Measurements from ENCODE around the gene CD37.
"Not testable (repeated sequence)": the region's sequence is repeated elsewhere in the genome, so short reads cannot be mapped to it uniquely, and the experiment has no call there.

Gene CD37

DNA sequence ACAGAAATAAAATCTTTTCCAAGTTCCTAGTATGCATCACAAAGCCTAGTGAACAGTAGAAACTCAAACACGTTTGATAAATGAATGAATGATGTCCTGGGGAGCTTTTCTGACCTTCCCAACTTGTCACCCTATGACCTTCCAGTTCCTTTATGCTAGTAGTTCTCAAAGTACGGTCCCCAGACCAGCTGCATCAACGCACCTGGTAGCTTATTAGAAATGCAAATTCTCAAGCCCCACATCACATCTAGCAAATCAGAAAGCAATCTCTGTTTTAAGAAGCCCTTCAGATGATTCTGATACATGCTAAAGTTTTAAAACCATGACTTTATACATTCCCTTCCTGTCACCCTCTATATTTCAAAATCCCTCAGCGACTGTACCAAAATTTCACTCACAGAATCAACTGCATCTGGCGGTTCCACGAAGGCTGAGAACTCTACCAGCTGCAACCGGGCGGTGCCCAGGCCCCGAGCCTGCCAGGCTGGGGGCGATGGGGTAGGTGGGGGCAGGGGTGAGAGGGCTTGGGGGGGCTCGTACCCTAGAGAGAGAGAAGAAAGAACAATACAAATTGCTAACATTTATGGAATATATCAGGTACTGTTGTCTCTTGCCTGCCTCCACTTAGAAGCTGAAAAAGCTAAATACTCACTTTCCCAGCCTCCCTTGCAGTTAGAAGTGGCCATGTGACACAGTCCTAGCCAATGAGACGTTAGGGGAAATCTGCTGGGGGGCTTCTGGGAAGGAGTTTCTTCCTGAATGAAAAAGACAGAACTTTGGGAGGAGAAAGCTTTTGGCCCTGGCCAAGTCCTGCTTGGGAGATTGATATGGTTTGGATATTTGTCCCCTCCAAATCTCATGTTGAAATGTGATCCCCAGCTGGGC is 13.3 kb downstream of the CD37 start:
- no peak for DNase-seq

DNA sequence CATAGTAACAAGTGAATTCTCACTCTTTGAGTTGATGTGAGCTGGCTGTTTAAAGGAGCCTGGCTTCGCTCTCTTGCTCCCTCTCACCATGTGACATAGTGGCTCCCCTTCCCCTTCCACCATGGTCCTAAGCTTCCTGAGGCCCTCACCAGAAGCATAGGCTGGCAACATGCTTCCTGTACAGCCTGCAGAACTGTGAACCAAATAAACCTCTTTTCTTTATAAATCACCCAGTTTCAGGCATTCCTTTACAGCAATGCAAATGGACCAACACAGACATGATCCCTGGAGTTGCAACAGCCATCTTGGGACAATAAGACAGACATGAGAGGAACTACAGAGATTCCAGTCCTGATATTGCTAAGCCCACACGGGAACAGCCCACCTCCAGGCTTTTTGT is 14.4 kb downstream of the CD37 start:
- DNase-seq = no peak

DNA sequence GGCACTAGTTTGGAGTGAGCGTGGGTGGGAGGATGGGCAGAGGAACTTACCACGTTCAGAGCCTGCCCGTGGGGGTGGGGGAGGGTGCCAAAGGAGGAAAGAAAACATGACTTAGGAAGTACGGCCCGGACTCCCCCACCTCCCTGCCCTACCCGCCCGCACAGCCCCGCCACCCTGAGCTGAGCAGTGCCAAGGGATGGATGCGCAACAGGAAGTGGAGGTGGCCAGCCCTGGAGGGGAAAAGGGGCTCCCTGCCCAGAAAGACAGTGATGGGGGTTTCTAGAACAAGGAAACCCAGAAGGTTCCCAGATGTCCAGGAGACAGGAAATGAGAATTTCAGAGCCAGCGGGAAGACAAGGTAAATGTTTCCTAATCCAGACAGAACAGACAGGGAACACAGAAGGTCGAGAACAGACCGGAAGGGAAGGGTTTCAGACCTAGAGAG is 20.7 kb downstream of the CD37 start:
- no peak for DNase-seq

DNA sequence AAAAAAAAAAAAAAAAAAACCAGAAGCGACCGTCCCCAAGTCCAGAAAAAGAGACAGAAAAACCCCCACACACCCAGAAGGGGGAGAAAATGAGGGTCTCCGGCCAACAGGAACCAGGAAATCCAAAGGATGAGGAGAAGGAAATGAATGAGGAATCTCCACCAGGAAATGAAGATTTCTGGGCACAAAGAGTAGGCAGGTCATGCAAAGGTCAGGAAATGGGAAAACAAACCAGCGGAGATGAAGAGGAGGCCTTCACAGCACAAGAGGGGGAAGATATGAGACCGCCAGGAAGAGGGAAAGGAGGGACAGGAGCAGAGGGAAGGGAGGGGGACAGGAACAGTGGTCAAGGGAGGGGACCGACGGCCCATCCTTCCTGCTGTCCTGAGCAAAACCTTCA is 21.2 kb downstream of the CD37 start:
- no peak for DNase-seq

DNA sequence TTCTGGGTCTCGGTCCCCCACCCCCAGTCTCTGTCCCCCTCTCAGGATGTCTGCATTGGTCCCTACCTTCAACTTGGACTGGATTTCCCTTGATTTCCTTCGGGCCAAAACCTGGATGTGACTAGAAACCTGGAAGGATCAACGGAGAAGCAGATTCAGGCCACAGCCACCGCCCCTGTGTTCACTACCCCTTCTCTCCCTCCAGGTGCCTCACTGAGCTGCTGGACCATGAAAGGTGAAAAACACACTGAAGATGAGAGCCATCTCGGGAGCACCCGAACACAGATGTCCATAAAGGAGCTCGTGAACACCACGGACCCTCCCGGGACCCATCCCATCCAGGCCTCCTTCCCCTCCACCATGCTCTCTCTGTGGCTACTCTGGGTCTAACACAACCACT is 22.0 kb downstream of the CD37 start:
- DNase-seq = no peak

DNA sequence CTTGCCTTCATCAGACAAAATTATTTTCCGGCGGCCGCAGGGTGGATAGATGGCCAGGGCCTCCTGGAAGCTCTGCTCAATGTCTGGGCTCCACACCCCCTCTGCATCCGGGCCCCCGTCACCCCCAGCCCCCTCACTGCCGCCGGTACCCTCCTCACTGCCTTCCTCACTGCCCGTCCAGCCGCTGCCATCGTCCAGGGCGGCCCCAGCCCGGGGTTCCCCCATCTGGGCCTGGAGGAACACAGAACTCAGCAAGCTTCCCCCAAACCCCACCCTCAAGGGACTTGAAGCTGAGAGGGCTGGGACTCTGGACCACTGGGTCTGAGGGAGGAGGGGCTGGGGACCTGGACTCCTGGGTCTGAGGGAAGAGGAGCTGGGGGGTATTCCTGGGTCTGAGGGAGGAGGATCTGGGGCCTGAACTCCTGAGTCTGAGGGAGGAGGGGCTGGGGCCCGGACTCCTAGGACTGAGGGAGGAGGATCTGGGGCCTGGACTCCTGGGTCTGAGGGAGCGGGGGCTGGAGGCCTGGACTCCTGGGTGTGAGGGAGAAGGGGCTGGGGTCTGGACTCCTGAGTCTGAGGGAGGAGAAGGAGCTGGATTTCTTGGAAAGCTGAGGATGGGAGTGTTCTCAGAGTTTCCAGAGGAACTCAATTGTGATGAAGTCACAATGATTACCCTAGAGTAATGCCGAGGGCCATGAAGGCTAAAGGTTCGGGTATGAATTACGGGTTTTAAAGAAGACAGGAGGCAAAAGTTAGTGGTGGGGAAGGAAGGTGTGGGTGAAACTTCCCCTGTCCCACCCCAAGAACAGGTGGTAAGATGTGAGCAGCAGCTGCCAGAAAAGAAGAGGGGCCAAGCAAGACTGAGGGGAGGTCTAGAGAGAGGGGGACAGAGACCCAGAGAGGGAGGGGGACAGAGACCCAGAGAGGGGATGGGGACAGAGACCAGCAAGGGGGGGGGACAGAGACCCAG is 24.9 kb downstream of the CD37 start:
- no peak for DNase-seq

DNA sequence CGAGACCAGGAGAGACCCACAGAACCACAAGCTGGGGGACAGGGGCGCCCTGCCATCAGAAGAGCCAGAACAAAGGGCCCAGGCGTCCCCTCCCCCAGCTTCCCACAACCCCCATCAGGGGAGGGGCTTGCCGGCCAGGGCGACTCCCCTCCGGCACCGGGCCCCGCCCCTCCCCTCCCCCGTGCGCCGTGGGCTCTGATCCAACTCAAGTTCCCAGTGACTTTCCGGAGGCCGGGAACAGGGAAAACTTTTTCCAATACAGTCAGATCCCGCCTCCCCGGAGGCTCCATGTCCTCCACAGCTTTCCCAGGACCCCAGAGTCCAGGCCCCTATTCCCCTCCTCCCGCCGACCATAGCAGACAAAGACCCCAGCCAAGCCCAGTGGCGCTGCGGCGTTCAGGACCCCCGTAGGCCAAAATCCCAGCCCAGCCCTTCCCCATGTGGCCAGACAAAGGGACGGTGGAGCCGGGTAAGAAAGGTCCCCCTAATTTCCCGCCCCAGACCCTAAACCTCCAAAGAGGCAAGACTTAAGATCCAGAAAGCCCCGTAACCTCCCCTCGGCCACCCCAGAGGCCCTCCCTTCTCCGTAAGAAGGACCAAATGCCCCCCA is 26.3 kb downstream of the CD37 start:
- no peak for DNase-seq

DNA sequence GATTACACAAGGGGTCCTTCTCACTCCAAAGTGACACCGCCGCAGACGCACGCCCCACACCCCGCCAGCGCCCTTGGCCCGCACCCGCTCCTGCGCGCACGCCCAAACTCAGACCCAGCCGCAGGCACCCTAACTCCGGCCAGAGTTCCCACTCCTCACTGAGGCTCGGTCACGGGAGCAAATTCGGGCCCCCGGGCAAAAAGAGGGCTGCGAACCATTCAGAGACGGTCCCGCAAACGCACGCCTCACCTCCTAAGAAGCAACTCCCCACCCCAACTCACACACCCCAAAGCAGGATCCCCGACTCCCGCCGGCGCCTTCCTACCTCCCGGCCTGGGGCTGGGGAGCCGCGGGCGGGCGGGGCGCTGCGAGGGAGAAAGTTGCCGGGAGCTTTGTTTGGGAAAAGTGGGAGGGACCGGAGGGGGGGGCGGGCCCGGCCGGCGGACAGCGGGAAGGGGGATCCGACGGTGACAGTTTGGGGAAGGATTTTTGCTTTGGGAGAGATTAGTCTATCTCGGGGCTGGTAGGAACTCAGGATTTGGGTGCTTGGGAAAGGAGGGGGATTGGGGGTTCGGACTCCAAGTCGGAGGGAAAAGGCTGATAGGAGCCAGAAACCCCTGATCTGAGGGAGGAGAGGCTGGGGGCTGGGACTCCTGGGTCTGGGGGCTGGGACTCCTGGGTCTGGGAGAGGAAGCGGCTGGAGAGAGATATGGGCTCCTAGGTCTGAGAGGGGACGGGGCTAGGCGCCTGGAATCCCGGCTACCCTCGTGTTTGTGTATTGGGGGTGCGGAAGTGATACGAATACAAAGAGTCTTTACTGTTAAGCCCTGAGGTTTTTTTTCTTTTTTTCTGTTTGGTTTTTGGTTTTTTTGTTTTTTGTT is 27.1 kb downstream of the CD37 start, which contains the start of gene TEAD2:
TEAD2 (minus strand) TSS at position 369 of the 881 bp plus-strand sequence. CDS start 2,341 bp downstream, outside the sequence.
- DNase-seq = no peak

DNA sequence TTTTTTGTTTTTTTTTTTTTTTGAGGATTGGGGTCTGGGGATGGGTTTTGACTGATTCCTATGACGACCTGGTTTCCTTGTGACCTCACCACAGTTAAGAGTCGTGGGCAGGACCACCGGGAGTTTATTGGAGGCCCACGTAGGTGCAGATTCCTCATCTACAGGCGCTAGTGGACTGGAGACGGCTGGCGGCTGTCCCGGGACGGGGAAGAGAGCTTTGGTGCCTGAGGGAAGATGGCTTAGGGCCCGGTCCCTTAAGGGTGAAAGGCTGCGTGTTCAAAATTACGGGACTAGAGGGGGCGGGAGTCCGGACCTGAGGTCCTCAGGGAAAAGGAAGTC is 27.7 kb downstream of the CD37 start:
- DNase-seq = no peak

DNA sequence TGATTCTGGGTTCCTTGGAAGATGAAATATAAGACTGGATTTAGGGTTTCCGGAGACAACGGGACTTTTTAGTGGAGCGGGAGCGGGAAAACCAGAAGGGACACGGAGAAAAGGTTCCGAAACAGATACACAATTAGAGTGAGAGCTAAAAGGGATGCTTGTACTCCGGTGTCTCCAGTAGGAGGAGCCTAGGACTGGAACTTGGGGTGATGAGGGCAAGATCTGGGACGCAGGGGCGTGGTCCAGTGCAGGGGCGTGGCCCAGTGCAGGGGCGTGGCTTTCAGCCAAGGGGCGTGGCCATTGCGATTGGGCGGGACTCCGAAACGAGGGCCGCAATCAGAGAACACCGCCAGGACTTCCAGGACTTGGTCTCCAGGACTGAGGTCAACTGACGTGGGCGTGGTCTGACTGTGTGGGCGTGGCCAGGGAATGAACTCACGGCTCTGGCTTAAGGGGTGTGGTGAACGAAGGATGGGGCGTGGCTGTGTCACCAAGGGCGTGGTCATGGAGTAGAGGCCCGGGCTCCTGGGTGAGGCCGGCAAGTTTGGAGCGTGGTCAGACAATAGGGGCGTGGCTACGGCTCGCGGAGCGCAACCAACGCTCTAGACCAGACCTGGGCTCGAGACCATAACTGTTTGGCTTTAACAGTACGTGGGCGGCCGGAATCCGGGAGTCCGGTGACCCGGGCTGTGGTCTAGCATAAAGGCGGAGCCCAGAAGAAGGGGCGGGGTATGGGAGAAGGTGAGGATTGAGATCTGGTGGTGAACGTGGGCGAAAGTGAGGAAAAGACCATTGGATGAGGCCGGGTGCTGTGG is 28.3 kb downstream of the CD37 start, which contains the start of gene DKKL1:
DKKL1 (plus strand) TSS at position 610 of the 815 bp plus-strand sequence; CDS start at position 732, 122 bp downstream.
- no peak for DNase-seq

DNA sequence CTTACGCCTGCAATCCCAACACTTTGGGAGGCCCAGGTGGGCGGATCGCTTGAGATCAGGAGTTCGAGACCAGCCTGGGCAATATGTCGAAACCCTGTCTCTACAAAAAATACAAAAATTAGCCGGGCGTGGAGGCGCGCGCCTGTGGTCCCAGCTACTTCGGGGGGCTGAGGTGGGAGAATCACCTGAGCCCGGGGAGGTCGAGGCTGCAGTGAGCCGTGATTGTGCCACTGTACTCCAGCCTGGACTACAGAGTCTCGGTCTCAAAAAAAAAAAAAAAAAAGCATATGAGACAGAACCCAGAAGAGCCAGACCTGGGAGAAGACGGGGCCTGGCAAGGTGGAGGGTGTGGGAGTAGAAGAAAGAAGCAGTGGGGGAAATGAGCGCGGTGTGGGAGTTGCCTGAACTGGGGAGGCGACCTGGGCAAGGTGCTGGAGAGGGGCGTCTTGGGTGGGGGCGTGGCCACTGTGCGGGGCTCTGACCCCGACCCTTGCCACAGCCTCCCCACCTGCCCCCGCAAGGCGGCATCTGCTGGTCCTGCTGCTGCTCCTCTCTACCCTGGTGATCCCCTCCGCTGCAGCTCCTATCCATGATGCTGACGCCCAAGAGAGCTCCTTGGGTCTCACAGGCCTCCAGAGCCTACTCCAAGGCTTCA is 29.0 kb downstream of the CD37 start:
- DNase-seq = no peak

DNA sequence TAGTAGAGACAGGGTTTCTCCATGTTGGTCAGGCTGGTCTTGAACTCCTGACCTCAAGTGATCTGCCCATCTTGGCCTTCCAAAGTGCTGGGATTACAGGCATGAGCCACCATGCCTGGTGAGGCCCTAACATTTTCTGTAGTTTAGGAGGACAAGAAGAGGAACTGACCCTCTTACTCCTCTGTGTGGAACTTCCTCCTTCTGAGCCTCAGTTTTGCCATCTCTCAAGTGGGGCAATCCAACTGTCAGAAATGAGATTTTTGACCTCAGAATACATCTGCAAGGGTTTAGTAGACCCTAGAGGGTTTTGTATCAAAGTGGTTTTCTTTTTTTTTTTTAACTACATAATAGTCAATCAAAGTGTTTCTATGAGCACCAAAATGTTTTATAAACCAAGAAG is 30.9 kb downstream of the CD37 start:
- no peak for DNase-seq

DNA sequence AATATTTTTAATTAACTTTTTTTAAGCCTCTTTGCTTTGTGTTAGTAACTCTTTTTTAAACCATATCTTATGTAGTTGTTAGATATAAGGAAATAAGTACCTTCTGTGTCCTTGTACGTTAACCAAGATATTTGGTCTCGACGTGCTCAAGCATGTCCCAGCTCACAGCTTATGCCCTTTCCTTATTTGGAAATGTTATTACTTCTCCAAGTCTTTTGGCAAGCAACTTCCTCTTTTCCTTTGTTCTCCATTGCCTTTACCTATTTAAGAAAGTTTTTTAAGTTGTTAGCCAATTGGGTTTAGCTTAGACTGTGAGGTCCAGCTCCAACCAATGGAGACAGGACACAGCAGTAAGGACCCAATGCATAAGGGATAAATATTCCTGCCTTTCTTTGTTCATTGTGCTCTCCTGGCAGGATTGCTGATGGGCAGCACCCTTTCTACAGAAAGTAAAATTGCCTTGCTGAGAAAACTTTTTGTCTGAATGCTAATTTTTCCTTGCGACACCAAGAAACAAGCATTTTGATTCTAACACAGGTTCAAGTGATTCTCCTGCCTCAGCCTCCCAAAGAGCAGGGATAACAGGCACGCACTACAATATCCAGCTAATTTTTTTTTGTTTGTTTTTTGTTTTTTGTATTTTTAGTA is 33.6 kb downstream of the CD37 start:
- no peak for DNase-seq

DNA sequence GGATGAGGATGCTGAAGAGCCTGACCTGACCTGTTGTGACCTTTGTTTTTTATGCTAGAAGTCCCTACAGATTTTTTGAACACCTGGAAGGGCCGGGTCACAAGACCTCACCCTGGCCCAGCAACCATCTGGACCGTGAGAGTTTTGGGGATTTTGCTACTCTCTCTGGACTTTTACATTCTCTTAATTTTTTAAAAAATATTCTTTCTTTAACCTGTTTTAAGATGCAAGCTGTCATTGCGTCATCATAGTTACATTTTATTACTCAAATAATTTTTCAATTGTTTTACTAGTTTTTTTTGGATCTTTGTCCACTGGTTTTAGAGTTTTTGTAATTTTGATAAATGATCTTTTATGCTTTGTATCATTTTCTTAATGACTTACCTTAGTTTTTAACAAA is 36.0 kb downstream of the CD37 start:
- no peak for DNase-seq

DNA sequence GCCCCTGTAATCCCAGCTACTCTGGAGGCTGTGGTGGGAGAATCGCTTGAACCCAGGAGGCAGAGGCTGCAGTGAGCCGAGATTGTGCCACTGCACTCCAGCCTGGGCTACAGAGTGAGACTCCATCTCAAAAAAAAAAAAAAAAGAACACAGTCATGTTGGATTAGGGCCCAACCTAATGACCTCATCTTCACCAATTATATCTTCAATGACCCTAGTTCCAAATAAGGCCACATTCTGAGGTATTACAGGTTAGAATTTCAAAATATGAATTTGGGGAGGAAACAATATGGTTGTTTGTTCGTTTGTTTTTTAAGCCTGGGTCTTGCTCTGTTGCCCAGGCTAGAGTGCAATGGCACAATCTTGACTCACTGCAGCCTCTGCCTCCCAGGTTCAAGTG is 38.0 kb downstream of the CD37 start:
- DNase-seq = not testable (repeated sequence)

DNA sequence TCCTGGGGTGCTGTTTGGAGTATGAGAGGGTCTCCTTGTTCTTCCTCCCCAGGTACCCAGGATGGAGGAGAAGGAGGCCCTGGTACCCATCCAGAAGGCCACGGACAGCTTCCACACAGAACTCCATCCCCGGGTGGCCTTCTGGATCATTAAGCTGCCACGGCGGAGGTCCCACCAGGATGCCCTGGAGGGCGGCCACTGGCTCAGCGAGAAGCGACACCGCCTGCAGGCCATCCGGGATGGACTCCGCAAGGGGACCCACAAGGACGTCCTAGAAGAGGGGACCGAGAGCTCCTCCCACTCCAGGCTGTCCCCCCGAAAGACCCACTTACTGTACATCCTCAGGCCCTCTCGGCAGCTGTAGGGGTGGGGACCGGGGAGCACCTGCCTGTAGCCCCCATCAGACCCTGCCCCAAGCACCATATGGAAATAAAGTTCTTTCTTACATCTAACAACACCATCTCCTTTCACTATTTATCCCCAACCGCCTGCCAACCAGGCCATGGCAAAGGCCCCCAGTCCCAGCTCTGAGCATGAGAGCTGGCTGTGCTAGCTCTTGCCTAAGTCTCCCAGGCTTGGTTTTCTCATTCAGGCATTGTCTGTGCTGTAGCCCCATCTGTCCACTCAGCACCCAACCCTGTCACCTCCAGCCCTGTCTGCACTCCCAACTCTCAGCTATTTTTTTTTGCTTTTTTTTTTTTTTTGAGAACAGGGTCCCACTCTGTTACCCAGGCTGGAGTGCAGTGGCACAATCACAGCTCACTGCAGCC is 39.6 kb downstream of the CD37 start:
- no peak for DNase-seq

DNA sequence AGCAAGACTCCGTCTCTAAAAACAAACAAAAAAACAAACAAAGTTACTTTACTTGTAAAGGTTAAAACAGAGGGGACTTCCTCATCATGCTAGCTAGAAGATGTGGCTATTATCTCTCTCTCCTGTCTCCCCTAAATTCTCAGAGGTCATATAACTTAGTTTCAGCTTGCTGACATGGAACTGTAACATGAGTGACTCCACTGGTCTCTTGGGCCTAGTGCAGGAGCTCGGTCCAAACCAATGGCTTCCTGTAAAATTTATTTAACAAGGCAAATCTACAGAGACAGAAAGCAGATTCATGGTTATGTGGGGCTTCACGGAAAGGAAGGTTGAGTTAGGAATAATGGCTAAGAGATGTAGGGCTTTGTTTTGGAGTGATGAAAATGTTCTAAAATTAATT is 43.3 kb downstream of the CD37 start:
- no peak for DNase-seq

DNA sequence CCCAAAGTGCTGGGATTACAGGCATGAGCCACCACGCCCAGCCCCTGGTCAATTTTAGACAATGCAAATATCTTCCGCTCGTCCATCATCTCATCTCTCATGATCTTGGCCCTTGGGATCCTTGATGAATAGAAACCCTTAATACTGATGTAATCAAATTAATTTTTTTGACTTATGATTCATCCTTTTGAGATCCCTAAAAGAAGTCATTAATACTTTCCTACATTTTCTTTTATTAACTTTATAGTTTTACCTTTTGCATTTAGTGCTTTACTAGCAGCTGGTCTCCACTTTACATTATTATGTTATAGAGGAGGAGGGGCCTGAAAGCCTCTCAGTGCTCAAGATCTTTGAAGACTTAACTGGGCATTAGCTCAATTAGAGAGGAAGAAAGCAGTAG is 45.2 kb downstream of the CD37 start:
- no peak for DNase-seq

DNA sequence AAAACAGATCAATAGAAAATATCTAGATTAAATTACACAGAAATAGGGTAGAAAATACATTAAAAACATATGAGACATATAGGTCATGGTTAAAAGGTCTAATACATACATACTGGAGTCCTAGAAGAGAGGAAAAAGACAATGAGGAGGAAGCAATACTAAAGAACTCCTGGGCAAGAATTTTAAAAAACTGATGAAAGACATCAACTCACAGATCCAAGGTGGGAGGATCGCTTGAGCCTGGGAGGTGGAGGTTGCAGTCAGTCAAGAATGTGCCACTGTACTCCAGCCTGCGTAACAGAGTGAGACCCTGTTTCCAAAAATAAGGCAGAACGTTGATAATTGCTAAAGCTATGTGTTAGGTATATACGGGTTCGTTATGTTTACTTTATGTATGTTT is 47.4 kb downstream of the CD37 start:
- no peak for DNase-seq
